Suprapubic skin (tissue), 3 donors: ENCODE results near the gene DLL4.

Experiments
- EP300 ChIP-seq: sonication (generic); formaldehyde crosslinking; IDR thresholded peaks from one replicate; pipeline ENCODE4 v1.6.1; 2017; ENCODE audit warnings: antibody characterized with exemption
- POLR2A ChIP-seq, 2 donors: fragments of 450-650 bp; IDR thresholded peaks; one replicate each; pipeline ENCODE4 v1.6.1; 2017; ENCODE audit warnings: antibody characterized with exemption in 2 of 2, mild to moderate bottlenecking in 2 of 2, moderate library complexity in 2 of 2
- TF ChIP-seq, protein P1 (sequence below), 2 donors: fragments of 200-600 bp in 1 of 2; fragments of 450-650 bp in 1 of 2; sonication (generic) in 1 of 2; IDR thresholded peaks; one replicate each; pipeline ENCODE4 v1.5.1; 2016 to 2019; ENCODE audit warnings: antibody characterized with exemption in 2 of 2, mild to moderate bottlenecking in 1 of 2, moderate library complexity in 1 of 2

DNA sequence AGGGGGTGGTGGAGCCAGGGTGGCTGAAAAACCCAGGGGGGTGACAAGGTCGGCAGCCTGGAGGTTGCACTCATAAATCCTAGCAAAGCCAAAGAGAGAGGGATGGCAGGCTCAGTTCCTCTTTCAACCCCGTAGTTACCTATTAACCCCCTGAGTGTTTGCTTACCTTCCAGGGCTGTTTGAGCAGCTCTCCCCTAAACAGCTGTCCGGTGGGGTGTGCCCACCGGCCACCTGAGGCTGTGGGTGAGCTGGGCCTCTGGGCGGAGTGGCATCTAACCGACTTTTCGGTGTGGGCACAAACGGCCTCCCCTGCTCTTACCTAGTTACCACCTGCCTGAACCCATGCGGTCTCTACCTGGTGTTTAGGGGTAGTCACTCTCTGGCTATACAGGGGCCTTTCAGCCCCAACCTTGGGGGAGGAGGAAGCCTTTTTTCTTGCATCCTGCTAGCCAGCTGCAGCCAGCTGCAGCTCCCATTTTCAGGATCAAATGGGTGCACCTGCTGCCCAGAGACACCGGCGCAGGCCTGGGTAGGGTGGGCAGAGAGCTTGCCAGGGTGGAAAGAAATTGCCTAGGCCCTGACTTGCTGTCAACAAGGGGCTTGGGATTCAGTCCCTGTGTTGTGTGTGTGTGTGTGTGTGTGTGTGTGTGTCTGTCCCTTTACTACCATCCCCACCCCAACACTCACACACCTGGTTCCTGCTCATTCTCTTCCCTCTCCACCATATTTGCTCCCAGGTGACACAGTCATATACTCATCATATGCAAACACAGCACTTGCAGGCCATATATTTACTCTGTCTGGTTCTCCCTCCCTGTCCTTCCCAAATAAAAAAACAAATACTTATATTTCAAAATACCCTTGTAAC, 3.7 kb downstream of the DLL4 start:
- TF ChIP-seq, protein P1, sequence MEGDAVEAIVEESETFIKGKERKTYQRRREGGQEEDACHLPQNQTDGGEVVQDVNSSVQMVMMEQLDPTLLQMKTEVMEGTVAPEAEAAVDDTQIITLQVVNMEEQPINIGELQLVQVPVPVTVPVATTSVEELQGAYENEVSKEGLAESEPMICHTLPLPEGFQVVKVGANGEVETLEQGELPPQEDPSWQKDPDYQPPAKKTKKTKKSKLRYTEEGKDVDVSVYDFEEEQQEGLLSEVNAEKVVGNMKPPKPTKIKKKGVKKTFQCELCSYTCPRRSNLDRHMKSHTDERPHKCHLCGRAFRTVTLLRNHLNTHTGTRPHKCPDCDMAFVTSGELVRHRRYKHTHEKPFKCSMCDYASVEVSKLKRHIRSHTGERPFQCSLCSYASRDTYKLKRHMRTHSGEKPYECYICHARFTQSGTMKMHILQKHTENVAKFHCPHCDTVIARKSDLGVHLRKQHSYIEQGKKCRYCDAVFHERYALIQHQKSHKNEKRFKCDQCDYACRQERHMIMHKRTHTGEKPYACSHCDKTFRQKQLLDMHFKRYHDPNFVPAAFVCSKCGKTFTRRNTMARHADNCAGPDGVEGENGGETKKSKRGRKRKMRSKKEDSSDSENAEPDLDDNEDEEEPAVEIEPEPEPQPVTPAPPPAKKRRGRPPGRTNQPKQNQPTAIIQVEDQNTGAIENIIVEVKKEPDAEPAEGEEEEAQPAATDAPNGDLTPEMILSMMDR (IDR thresholded peaks at IDR 0.05), result no peak
- TF ChIP-seq EP300, result no peak
- no peak for TF ChIP-seq POLR2A (IDR thresholded peaks at IDR 0.05)
